AG04449 (cell line): Measurements from ENCODE around the gene RPL37A.
A peak's percentile ranks its signal among the peaks of the same experiment; 100 is the strongest.

Experiments used
- CTCF ChIA-PET: fragments of 350-600 bp; formaldehyde crosslinking; extraction: SDS; loops from one replicate; lab custom pipeline; 2021; ENCODE audit warnings: antibody characterized with exemption; lab: Yijun Ruan, JAX
- POLR2A ChIA-PET: fragments of 400-600, 350-600 bp; formaldehyde crosslinking; extraction: SDS; loops from one replicate; lab custom pipeline; 2020; ENCODE audit warnings: antibody characterized with exemption, inconsistent platforms; lab: Yijun Ruan, JAX
- DNase-seq: peaks from one replicate; pipeline ENCODE4 v3.0.0-alpha.2; 2010; ENCODE audit warnings: low read depth, low spot score
- H3K4me3 ChIP-seq: 2 replicates; pipeline ENCODE4 v1.5.1; 2011; ENCODE audit warnings: low read depth, mild to moderate bottlenecking, control low read depth, low read length
- TF ChIP-seq, protein P1 (sequence below): IDR thresholded peaks from one replicate; pipeline ENCODE4 v1.5.1; 2011; ENCODE audit warnings: mild to moderate bottlenecking, moderate library complexity, low read length, control low read depth, inconsistent platforms; ENCODE audit not compliant: insufficient read depth; ENCODE audit errors: missing control alignments

Gene RPL37A

DNA sequence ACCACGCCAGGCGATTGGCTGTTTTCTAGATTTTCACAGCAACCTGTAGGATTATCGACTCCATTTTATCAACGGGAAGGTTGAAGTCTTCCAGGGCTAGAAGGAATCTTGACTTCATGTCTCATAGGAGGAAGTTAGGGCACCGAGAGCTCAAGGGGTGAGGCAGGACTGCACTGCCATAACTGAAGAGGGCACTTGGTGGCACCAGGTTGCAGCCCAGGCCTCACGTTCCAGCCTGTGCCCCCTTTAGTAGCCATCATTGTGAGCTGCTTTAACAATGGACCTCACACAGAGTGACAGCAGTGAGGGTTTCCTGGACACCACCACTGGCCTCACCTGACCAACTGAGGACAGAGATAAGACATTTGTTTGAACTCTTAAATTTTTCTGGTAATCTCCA is 22.9 kb upstream of the RPL37A start:
- DNase-seq, result no peak
- TF ChIP-seq, protein P1, sequence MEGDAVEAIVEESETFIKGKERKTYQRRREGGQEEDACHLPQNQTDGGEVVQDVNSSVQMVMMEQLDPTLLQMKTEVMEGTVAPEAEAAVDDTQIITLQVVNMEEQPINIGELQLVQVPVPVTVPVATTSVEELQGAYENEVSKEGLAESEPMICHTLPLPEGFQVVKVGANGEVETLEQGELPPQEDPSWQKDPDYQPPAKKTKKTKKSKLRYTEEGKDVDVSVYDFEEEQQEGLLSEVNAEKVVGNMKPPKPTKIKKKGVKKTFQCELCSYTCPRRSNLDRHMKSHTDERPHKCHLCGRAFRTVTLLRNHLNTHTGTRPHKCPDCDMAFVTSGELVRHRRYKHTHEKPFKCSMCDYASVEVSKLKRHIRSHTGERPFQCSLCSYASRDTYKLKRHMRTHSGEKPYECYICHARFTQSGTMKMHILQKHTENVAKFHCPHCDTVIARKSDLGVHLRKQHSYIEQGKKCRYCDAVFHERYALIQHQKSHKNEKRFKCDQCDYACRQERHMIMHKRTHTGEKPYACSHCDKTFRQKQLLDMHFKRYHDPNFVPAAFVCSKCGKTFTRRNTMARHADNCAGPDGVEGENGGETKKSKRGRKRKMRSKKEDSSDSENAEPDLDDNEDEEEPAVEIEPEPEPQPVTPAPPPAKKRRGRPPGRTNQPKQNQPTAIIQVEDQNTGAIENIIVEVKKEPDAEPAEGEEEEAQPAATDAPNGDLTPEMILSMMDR, result no peak
- no peak overlapping the region for H3K4me3 ChIP-seq
- ChIA-PET POLR2A (no interaction called here), CTCF (no interaction called here)

DNA sequence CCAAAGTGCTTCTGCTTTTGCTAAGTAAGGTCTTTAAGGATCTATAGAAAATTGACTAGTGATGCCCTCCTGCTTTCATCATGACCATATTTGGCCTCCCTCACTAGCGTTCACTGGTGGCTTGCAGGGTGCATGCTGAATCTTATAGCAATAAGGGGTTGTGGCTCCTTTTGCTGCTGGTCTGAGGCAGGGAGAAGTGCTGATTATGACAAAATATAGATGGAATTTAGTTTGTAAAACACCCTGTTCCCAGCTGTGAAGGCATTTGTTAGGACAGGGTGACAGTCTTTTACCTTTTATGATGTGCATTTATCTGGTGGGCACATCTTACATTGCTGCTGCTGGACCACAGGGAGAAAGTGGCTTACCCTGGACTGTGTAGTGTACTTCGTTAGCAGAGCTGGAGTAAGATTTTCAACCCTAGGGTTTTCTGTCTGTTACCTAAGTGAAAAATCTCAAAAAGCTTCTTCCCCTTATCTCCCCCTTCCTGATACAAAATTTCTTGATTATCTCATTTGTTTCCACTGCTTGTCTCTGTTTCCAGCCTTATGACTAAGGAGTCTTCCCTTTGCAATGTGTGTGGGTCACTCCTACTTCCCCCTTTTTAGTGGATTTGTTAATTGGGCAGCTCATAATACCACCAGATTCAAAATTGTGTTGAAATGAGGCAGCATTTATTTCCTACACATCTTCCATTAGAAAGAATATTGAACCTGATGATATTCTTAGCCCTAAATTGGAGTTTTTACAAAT is 21.2 kb upstream of the RPL37A start:
- TF ChIP-seq, protein P1, result no peak

DNA sequence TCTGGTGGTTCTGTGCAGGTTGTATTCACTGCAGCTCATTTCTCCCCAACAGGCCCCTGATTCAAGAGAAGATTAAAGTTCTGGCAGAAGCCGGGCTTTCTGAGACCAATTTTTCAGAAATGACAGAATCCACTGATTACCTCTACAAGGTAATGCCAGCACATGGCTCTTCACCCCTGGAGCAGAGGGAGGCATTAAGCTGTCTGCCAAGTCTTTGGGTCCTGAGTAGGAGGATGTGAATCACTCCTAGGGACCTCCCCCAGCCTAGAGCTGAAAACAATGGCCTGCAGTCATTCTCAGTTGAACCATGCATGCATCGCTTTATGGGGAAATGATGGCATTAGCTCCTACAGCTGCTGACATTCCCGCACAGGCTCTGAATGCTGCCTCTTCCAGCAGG is 20.5 kb upstream of the RPL37A start:
- TF ChIP-seq, protein P1, result no peak
- CTCF ChIA-PET, result interaction anchor here (2.3 kb wide), 1 partner anchor 29 kb away, joined by 4 read pairs; no protein-coding TSS in a partner anchor
- H3K4me3 ChIP-seq, result no peak overlapping the region
- POLR2A ChIA-PET, result interaction anchor here (0.7 to 2.5 kb wide), 3 partner anchors 15 to 89 kb away, joined by 3 to 12 read pairs (median 5); partner anchors contain the start of gene RPL37A
- DNase-seq, result peak; percentile 33

More for the DNA sequence above, 21.2 kb upstream of the RPL37A start:
- no peak for DNase-seq
- CTCF ChIA-PET, result interaction anchor here (2.3 kb wide), 1 partner anchor 30 kb away, joined by 4 read pairs; no protein-coding TSS in a partner anchor
- POLR2A ChIA-PET, result interaction anchor here (0.7 to 2.5 kb wide), 3 partner anchors 15 to 88 kb away, joined by 3 to 12 read pairs (median 5); partner anchors contain the start of gene RPL37A
- no peak overlapping the region for H3K4me3 ChIP-seq

DNA sequence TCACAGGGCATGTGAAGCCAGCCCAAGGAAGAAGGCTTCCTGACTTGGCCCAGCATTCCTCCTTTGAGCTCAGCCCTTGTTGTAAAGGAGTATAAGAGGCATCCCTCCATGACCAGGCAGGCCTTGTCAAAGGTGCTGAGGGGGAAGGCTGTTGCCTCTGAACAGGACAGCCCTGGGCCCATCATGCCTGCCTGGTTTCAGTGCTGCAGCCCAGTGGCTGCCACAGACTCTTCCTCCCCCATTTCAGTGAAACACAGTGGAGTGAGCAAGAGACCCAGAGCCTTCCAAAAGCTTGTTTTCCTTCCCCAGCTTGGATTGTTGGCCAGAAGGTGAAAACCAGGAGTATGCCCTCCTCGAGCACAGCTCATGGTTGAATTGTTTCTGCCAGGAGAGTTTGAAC is 19.9 kb upstream of the RPL37A start:
- H3K4me3 ChIP-seq, result no peak overlapping the region
- TF ChIP-seq, protein P1, result no peak
- CTCF ChIA-PET, result interaction anchor here (2.3 kb wide), 1 partner anchor 29 kb away, joined by 4 read pairs; no protein-coding TSS in a partner anchor
- no peak for DNase-seq
- POLR2A ChIA-PET, result interaction anchor here (1.1 to 2.5 kb wide), 2 partner anchors 14 to 20 kb away, joined by 5 to 12 read pairs; partner anchors contain the start of gene RPL37A

DNA sequence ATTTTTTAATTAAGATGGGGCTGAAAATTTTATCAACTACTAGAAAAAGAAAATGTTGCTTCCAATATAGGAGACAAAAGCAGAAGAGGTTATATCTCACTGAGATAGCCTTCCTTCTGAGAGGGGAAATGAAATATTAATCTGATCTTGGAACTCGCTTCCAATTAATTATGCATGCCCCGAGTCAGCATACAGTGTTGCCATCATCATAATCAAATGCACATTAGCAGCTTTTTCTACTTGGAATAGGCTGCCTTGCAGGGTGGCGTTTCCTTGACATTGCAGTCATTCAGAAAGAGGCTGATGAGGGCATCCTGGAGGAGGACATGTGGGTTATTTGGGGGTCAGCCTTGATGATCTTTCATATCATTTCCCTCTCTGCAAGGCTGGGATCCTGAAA is 18.4 kb upstream of the RPL37A start:
- ChIA-PET CTCF (no interaction called here), POLR2A (no interaction called here)
- TF ChIP-seq, protein P1, result no peak
- no peak overlapping the region for H3K4me3 ChIP-seq
- no peak for DNase-seq

DNA sequence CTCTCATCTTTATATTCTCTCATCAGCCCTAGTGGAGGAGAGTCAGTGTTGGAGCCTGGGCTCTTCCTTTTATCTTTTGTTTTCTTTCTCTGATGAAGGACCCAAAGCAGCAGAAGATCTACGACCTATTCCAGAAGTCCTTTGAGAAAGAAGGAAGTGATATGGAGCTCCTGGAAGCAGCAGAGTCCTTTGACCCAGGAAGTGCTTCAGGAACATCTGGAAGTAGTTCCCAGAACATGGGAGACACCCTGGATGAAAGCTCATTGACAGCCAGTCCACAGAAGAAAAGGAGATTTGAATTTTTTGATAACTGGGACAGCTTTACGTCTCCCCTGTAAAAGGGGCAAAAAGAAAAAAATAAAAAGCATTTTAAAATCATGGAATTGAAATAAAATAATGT is 16.0 kb upstream of the RPL37A start:
- DNase-seq, result no peak
- ChIA-PET CTCF (interaction anchor here (0.7 kb wide), 1 partner anchor 16 kb away, joined by 3 read pairs; no protein-coding TSS in a partner anchor), POLR2A (interaction anchor here (0.6 to 1.0 kb wide), 2 partner anchors 10 to 46 kb away, joined by 3 read pairs; no protein-coding TSS in a partner anchor)
- TF ChIP-seq, protein P1, result no peak
- no peak overlapping the region for H3K4me3 ChIP-seq
